Mammary epithelial cell (primary cell): ENCODE results near the gene CHMP1A.

ENCODE experiments used
- EZH2 ChIP-seq: IDR thresholded peaks from 2 replicates; pipeline ENCODE4 v1.6.1; 2012; ENCODE audit warnings: low read length, inconsistent platforms, borderline replicate concordance
- TF ChIP-seq, protein P1 (sequence below), 2 donors: IDR thresholded peaks in 1 of 2; conservative IDR thresholded peaks in 1 of 2; 2 replicates each; pipeline ENCODE4 v1.5.1; 2011 to 2012; ENCODE audit warnings: inconsistent platforms in 2 of 2, low read length in 2 of 2, mild to moderate bottlenecking in 2 of 2, control low read depth in 1 of 2, low read depth in 1 of 2; ENCODE audit not compliant: insufficient read depth in 1 of 2; ENCODE audit errors: extremely low read depth in 1 of 2

DNA sequence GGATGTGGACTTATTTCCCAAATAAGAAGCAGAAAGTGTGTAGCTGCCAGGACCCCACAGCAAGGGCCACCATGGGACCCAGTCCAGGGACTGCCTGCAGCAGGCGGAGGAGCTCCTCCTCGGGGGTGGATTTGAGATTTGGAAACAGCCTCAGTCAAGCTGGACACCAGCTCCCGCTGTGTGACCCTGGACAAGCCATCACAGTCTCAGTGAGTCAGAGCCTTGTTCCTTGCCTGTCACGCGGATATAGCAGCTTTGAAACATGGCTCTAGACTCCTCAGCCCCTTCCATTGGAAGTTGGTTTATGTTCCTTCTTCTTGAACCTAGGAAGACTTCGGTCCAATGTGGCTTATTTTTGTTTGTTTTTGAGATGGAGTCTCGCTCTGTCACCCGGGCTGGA is 56.6 kb downstream of the CHMP1A start:
- TF ChIP-seq, protein P1, sequence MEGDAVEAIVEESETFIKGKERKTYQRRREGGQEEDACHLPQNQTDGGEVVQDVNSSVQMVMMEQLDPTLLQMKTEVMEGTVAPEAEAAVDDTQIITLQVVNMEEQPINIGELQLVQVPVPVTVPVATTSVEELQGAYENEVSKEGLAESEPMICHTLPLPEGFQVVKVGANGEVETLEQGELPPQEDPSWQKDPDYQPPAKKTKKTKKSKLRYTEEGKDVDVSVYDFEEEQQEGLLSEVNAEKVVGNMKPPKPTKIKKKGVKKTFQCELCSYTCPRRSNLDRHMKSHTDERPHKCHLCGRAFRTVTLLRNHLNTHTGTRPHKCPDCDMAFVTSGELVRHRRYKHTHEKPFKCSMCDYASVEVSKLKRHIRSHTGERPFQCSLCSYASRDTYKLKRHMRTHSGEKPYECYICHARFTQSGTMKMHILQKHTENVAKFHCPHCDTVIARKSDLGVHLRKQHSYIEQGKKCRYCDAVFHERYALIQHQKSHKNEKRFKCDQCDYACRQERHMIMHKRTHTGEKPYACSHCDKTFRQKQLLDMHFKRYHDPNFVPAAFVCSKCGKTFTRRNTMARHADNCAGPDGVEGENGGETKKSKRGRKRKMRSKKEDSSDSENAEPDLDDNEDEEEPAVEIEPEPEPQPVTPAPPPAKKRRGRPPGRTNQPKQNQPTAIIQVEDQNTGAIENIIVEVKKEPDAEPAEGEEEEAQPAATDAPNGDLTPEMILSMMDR (conservative IDR thresholded peaks at IDR 0.05 in 1 of 2, IDR thresholded peaks at IDR 0.05 in 1 of 2; ENCODE audit: extremely low read depth in 1 of 2, insufficient read depth in 1 of 2, low read depth in 1 of 2, low read length in 2 of 2), result no peak
- no peak for TF ChIP-seq EZH2
